Measurements from ENCODE around the gene DAAM1. TPM values are rescaled to one million over a fixed set of nuclear protein-coding genes. Genes with fewer than 3 reads are reported as not detected.

The DAAM1 gene
- total RNA-seq, 1 donor, result 18.5 TPM

- H3K4me3 ChIP-seq (ENCODE audit: low read depth, low read length), result no peak overlapping the region
- no peak for DNase-seq (ENCODE audit: low read depth)
- TF ChIP-seq CTCF (IDR thresholded peaks at IDR 0.05; ENCODE audit: insufficient read depth, low read length), result no peak
These were observed 37.5 kb upstream of the DAAM1 start for GRCh38 chr14:59150990-59151389.

- DNase-seq (ENCODE audit: low read depth), result no peak
- H3K4me3 ChIP-seq (ENCODE audit: low read depth, low read length), result no peak overlapping the region
- no peak for TF ChIP-seq CTCF (IDR thresholded peaks at IDR 0.05; ENCODE audit: insufficient read depth, low read length)
These were observed 34.1 kb upstream of the DAAM1 start for GRCh38 chr14:59154373-59154772.

- TF ChIP-seq CTCF (IDR thresholded peaks at IDR 0.05; ENCODE audit: insufficient read depth, low read length), result no peak
- no peak overlapping the region for H3K4me3 ChIP-seq (ENCODE audit: low read depth, low read length)
- peak; percentile 16 for DNase-seq (ENCODE audit: low read depth)
These were observed 32.6 kb upstream of the DAAM1 start for GRCh38 chr14:59155886-59156285.

- no peak for DNase-seq (ENCODE audit: low read depth)
- no peak overlapping the region for H3K4me3 ChIP-seq (ENCODE audit: low read depth, low read length)
- no peak for TF ChIP-seq CTCF (IDR thresholded peaks at IDR 0.05; ENCODE audit: insufficient read depth, low read length)
These were observed 29.3 kb upstream of the DAAM1 start for GRCh38 chr14:59159169-59159568.

GRCh38 chr14:59160506-59160905 lies 28.0 kb upstream of the DAAM1 start:
- DNase-seq (ENCODE audit: low read depth), result no peak
- TF ChIP-seq CTCF (IDR thresholded peaks at IDR 0.05; ENCODE audit: insufficient read depth, low read length), result no peak
- no peak overlapping the region for H3K4me3 ChIP-seq (ENCODE audit: low read depth, low read length)

- DNase-seq (ENCODE audit: low read depth), result peak; percentile 49
- H3K4me3 ChIP-seq (ENCODE audit: low read depth, low read length), result no peak overlapping the region
- TF ChIP-seq CTCF (IDR thresholded peaks at IDR 0.05; ENCODE audit: insufficient read depth, low read length), result no peak
These were observed 26.8 kb upstream of the DAAM1 start for GRCh38 chr14:59161561-59162175.

- H3K4me3 ChIP-seq (ENCODE audit: low read depth, low read length), result no peak overlapping the region
- DNase-seq (ENCODE audit: low read depth), result no peak
- no peak for TF ChIP-seq CTCF (IDR thresholded peaks at IDR 0.05; ENCODE audit: insufficient read depth, low read length)
These were observed 22.2 kb upstream of the DAAM1 start for GRCh38 chr14:59166258-59166657.

Measured in fibroblast of the aortic adventitia (primary cell).